ENCODE results near the gene ANKRD29.
A peak's percentile ranks its signal among the peaks of the same experiment; 100 is the strongest.

ANKRD29 gene

GRCh38 chr18:23612434-23613090 is 50.1 kb downstream of the ANKRD29 start:
- Histone ChIP-seq H3K36me3 (ENCODE audit: control insufficient read depth in 4 of 4, insufficient read depth in 4 of 4, low read length in 3 of 4) (no peaks in the 10 kb centered on the region), H3K27ac (ENCODE audit: insufficient read depth in 1 of 2, low read depth in 1 of 2, low read length in 2 of 2, poor library complexity in 1 of 2, severe bottlenecking in 2 of 2) (no peak overlapping the region), H3K9me3 (ENCODE audit: control extremely low read depth in 1 of 5, control insufficient read depth in 4 of 5, insufficient read depth in 2 of 5, low read depth in 1 of 5, low read length in 4 of 5) (no peaks in the 10 kb centered on the region), H3K4me3 (ENCODE audit: control insufficient read depth in 1 of 7, extremely low read depth in 1 of 7, insufficient read depth in 4 of 7, low read depth in 2 of 7, low read length in 6 of 7) (no peak overlapping the region), H3K27me3 (replicated peaks in 2 of 5; ENCODE audit: control insufficient read depth in 4 of 5, insufficient read depth in 5 of 5, low read length in 4 of 5) (peaks cover 0 to 2% (median 0%) of the 10 kb centered on the region in 5 experiments), H3K4me1 (ENCODE audit: control extremely low read depth in 1 of 4, control insufficient read depth in 4 of 4, insufficient read depth in 4 of 4, low read length in 3 of 4) (peaks cover 0 to 5% (median 2%) of the 10 kb centered on the region in 4 experiments)
- ChIA-PET POLR2A (interaction anchor here (0.6 kb wide), 1 partner anchor 8 kb away, joined by 3 read pairs; no protein-coding TSS in a partner anchor), CTCF (interaction anchor here (0.9 to 1.5 kb wide), 4 partner anchors 10 to 108 kb away, joined by 3 read pairs; no protein-coding TSS in a partner anchor)
- WGBS (ENCODE audit: insufficient coverage): 95% methylated on average over 7 of the region's 8 CpGs
- DNase-seq: no peak

- ChIA-PET CTCF (interaction anchor here (1.0 to 1.1 kb wide), 2 partner anchors 13 to 202 kb away, joined by 3 read pairs; no protein-coding TSS in a partner anchor), POLR2A (interaction anchor here (0.7 kb wide), 1 partner anchor 10 kb away, joined by 3 read pairs; no protein-coding TSS in a partner anchor)
- WGBS (ENCODE audit: insufficient coverage): 98% methylated on average over 4 of the region's 5 CpGs
- Histone ChIP-seq H3K9me3 (ENCODE audit: control extremely low read depth in 1 of 5, control insufficient read depth in 4 of 5, insufficient read depth in 2 of 5, low read depth in 1 of 5, low read length in 4 of 5) (no peaks in the 10 kb centered on the region), H3K4me1 (ENCODE audit: control extremely low read depth in 1 of 4, control insufficient read depth in 4 of 4, insufficient read depth in 4 of 4, low read length in 3 of 4) (peaks cover 0 to 5% (median 2%) of the 10 kb centered on the region in 4 experiments), H3K4me3 (ENCODE audit: control insufficient read depth in 1 of 7, extremely low read depth in 1 of 7, insufficient read depth in 4 of 7, low read depth in 2 of 7, low read length in 6 of 7) (no peak overlapping the region), H3K27ac (ENCODE audit: insufficient read depth in 1 of 2, low read depth in 1 of 2, low read length in 2 of 2, poor library complexity in 1 of 2, severe bottlenecking in 2 of 2) (no peak overlapping the region), H3K27me3 (replicated peaks in 2 of 5; ENCODE audit: control insufficient read depth in 4 of 5, insufficient read depth in 5 of 5, low read length in 4 of 5) (peaks cover 0 to 2% (median 0%) of the 10 kb centered on the region in 5 experiments), H3K36me3 (ENCODE audit: control insufficient read depth in 4 of 4, insufficient read depth in 4 of 4, low read length in 3 of 4) (no peaks in the 10 kb centered on the region)
- DNase-seq: peak in 1 of 3 donors; percentile 17
Observed at GRCh38 chr18:23609390-23610023, 53.2 kb downstream of the ANKRD29 start.

- no CpG with 5 or more reads among the region's 2 CpGs for WGBS (ENCODE audit: insufficient coverage)
- POLR2A ChIA-PET: no interaction called here
Observed at GRCh38 chr18:23608211-23608610, 54.5 kb downstream of the ANKRD29 start.

GRCh38 chr18:23605941-23606340 is 56.8 kb downstream of the ANKRD29 start:
- DNase-seq: no peak
- Histone ChIP-seq H3K9me3 (ENCODE audit: control extremely low read depth in 1 of 5, control insufficient read depth in 4 of 5, insufficient read depth in 2 of 5, low read depth in 1 of 5, low read length in 4 of 5) (no peaks in the 10 kb centered on the region), H3K36me3 (ENCODE audit: control insufficient read depth in 4 of 4, insufficient read depth in 4 of 4, low read length in 3 of 4) (no peaks in the 10 kb centered on the region), H3K27ac (ENCODE audit: insufficient read depth in 1 of 2, low read depth in 1 of 2, low read length in 2 of 2, poor library complexity in 1 of 2, severe bottlenecking in 2 of 2) (no peak overlapping the region), H3K27me3 (replicated peaks in 2 of 5; ENCODE audit: control insufficient read depth in 4 of 5, insufficient read depth in 5 of 5, low read length in 4 of 5) (peaks cover 0 to 2% (median 0%) of the 10 kb centered on the region in 5 experiments), H3K4me1 (ENCODE audit: control extremely low read depth in 1 of 4, control insufficient read depth in 4 of 4, insufficient read depth in 4 of 4, low read length in 3 of 4) (peaks cover 0 to 5% (median 2%) of the 10 kb centered on the region in 4 experiments), H3K4me3 (ENCODE audit: control insufficient read depth in 1 of 7, extremely low read depth in 1 of 7, insufficient read depth in 4 of 7, low read depth in 2 of 7, low read length in 6 of 7) (no peak overlapping the region)
- CTCF ChIA-PET: no interaction called here
- POLR2A ChIA-PET: no interaction called here

More at GRCh38 chr18:23608211-23608610, 54.5 kb downstream of the ANKRD29 start:
- Histone ChIP-seq H3K4me3 (ENCODE audit: control insufficient read depth in 1 of 7, extremely low read depth in 1 of 7, insufficient read depth in 4 of 7, low read depth in 2 of 7, low read length in 6 of 7) (no peak overlapping the region), H3K4me1 (ENCODE audit: control extremely low read depth in 1 of 4, control insufficient read depth in 4 of 4, insufficient read depth in 4 of 4, low read length in 3 of 4) (peaks cover 0 to 5% (median 2%) of the 10 kb centered on the region in 4 experiments), H3K9me3 (ENCODE audit: control extremely low read depth in 1 of 5, control insufficient read depth in 4 of 5, insufficient read depth in 2 of 5, low read depth in 1 of 5, low read length in 4 of 5) (no peaks in the 10 kb centered on the region), H3K27me3 (replicated peaks in 2 of 5; ENCODE audit: control insufficient read depth in 4 of 5, insufficient read depth in 5 of 5, low read length in 4 of 5) (peaks cover 0 to 2% (median 0%) of the 10 kb centered on the region in 5 experiments), H3K27ac (ENCODE audit: insufficient read depth in 1 of 2, low read depth in 1 of 2, low read length in 2 of 2, poor library complexity in 1 of 2, severe bottlenecking in 2 of 2) (no peak overlapping the region), H3K36me3 (ENCODE audit: control insufficient read depth in 4 of 4, insufficient read depth in 4 of 4, low read length in 3 of 4) (no peaks in the 10 kb centered on the region)
- DNase-seq: no peak
- CTCF ChIA-PET: interaction anchor here (1.6 kb wide), 1 partner anchor 18 kb away, joined by 3 read pairs; no protein-coding TSS in a partner anchor

GRCh38 chr18:23599809-23600208 is 62.9 kb downstream of the ANKRD29 start:
- Histone ChIP-seq H3K4me1 (ENCODE audit: control extremely low read depth in 1 of 4, control insufficient read depth in 4 of 4, insufficient read depth in 4 of 4, low read length in 3 of 4) (no peaks in the 10 kb centered on the region), H3K36me3 (ENCODE audit: control insufficient read depth in 4 of 4, insufficient read depth in 4 of 4, low read length in 3 of 4) (no peaks in the 10 kb centered on the region), H3K4me3 (ENCODE audit: control insufficient read depth in 1 of 7, extremely low read depth in 1 of 7, insufficient read depth in 4 of 7, low read depth in 2 of 7, low read length in 6 of 7) (no peak overlapping the region), H3K27ac (ENCODE audit: insufficient read depth in 1 of 2, low read depth in 1 of 2, low read length in 2 of 2, poor library complexity in 1 of 2, severe bottlenecking in 2 of 2) (no peak overlapping the region), H3K27me3 (replicated peaks in 2 of 5; ENCODE audit: control insufficient read depth in 4 of 5, insufficient read depth in 5 of 5, low read length in 4 of 5) (no peaks in the 10 kb centered on the region), H3K9me3 (ENCODE audit: control extremely low read depth in 1 of 5, control insufficient read depth in 4 of 5, insufficient read depth in 2 of 5, low read depth in 1 of 5, low read length in 4 of 5) (no peaks in the 10 kb centered on the region)
- WGBS (ENCODE audit: insufficient coverage): no CpG with 5 or more reads among the region's 1 CpG
- ChIA-PET CTCF (interaction anchor here (1.0 kb wide), 1 partner anchor 14 kb away, joined by 3 read pairs; no protein-coding TSS in a partner anchor), POLR2A (no interaction called here)
- no peak for DNase-seq

GRCh38 chr18:23596183-23596582 is 66.5 kb downstream of the ANKRD29 start:
- Histone ChIP-seq H3K27ac (ENCODE audit: insufficient read depth in 1 of 2, low read depth in 1 of 2, low read length in 2 of 2, poor library complexity in 1 of 2, severe bottlenecking in 2 of 2) (no peak overlapping the region), H3K27me3 (replicated peaks in 2 of 5; ENCODE audit: control insufficient read depth in 4 of 5, insufficient read depth in 5 of 5, low read length in 4 of 5) (no peaks in the 10 kb centered on the region), H3K4me1 (ENCODE audit: control extremely low read depth in 1 of 4, control insufficient read depth in 4 of 4, insufficient read depth in 4 of 4, low read length in 3 of 4) (peaks cover 0 to 4% (median 0%) of the 10 kb centered on the region in 4 experiments), H3K4me3 (ENCODE audit: control insufficient read depth in 1 of 7, extremely low read depth in 1 of 7, insufficient read depth in 4 of 7, low read depth in 2 of 7, low read length in 6 of 7) (no peak overlapping the region), H3K36me3 (ENCODE audit: control insufficient read depth in 4 of 4, insufficient read depth in 4 of 4, low read length in 3 of 4) (no peaks in the 10 kb centered on the region), H3K9me3 (ENCODE audit: control extremely low read depth in 1 of 5, control insufficient read depth in 4 of 5, insufficient read depth in 2 of 5, low read depth in 1 of 5, low read length in 4 of 5) (no peaks in the 10 kb centered on the region)
- ChIA-PET CTCF (interaction anchor here (0.8 kb wide), 1 partner anchor 214 kb away, joined by 3 read pairs; no protein-coding TSS in a partner anchor), POLR2A (no interaction called here)
- WGBS (ENCODE audit: insufficient coverage): 88% methylated on average over 7 of the region's 7 CpGs
- DNase-seq: no peak

- Histone ChIP-seq H3K9me3 (ENCODE audit: control extremely low read depth in 1 of 5, control insufficient read depth in 4 of 5, insufficient read depth in 2 of 5, low read depth in 1 of 5, low read length in 4 of 5) (no peaks in the 10 kb centered on the region), H3K36me3 (ENCODE audit: control insufficient read depth in 4 of 4, insufficient read depth in 4 of 4, low read length in 3 of 4) (no peaks in the 10 kb centered on the region), H3K27ac (ENCODE audit: insufficient read depth in 1 of 2, low read depth in 1 of 2, low read length in 2 of 2, poor library complexity in 1 of 2, severe bottlenecking in 2 of 2) (no peak overlapping the region), H3K4me1 (ENCODE audit: control extremely low read depth in 1 of 4, control insufficient read depth in 4 of 4, insufficient read depth in 4 of 4, low read length in 3 of 4) (peaks cover 0 to 4% (median 0%) of the 10 kb centered on the region in 4 experiments), H3K27me3 (replicated peaks in 2 of 5; ENCODE audit: control insufficient read depth in 4 of 5, insufficient read depth in 5 of 5, low read length in 4 of 5) (no peaks in the 10 kb centered on the region), H3K4me3 (ENCODE audit: control insufficient read depth in 1 of 7, extremely low read depth in 1 of 7, insufficient read depth in 4 of 7, low read depth in 2 of 7, low read length in 6 of 7) (no peak overlapping the region)
- ChIA-PET POLR2A (no interaction called here), CTCF (interaction anchor here (0.8 kb wide), 1 partner anchor 215 kb away, joined by 3 read pairs; no protein-coding TSS in a partner anchor)
- no peak for DNase-seq
- WGBS (ENCODE audit: insufficient coverage): 100% methylated on average over 2 of the region's 7 CpGs
Observed at GRCh38 chr18:23595591-23595990, 67.1 kb downstream of the ANKRD29 start.
